Skeletal muscle tissue (tissue), 4 donors: Measurements from ENCODE around the gene CORIN. TPM values are rescaled to one million over a fixed set of nuclear protein-coding genes. Genes with fewer than 3 reads are reported as not detected.
"Not testable (repeated sequence)": the region's sequence is repeated elsewhere in the genome, so short reads cannot be mapped to it uniquely, and the experiment has no call there.

Experiments used
- H3K27ac ChIP-seq: one replicate; pipeline ENCODE4 v1.7.0; 2013; ENCODE audit warnings: mild to moderate bottlenecking, low read depth, low read length, inconsistent platforms
- H3K27me3 ChIP-seq, 3 donors: one replicate each; pipeline ENCODE4 v1.7.0; 2013; ENCODE audit warnings: low read length in 3 of 3; ENCODE audit not compliant: control insufficient read depth in 3 of 3, insufficient read depth in 3 of 3
- H3K36me3 ChIP-seq, 3 donors: one replicate each; pipeline ENCODE4 v1.7.0; 2013; ENCODE audit warnings: low read length in 3 of 3; ENCODE audit not compliant: control insufficient read depth in 3 of 3, insufficient read depth in 3 of 3
- H3K4me1 ChIP-seq, 3 donors: one replicate each; pipeline ENCODE4 v1.7.0; 2013; ENCODE audit warnings: low read length in 3 of 3, mild to moderate bottlenecking in 3 of 3; ENCODE audit not compliant: control insufficient read depth in 3 of 3, insufficient read depth in 3 of 3
- H3K4me3 ChIP-seq, 3 donors: one replicate each; pipeline ENCODE4 v1.7.0; 2013; ENCODE audit warnings: low read length in 3 of 3
- H3K9ac ChIP-seq, 3 donors: one replicate each; pipeline ENCODE4 v1.7.0; 2013; ENCODE audit warnings: low read length in 3 of 3, mild to moderate bottlenecking in 3 of 3, moderate library complexity in 2 of 3, low read depth in 1 of 3
- H3K9me3 ChIP-seq, 3 donors: one replicate each; pipeline ENCODE4 v1.7.0; 2013; ENCODE audit warnings: low read length in 3 of 3; ENCODE audit not compliant: control insufficient read depth in 3 of 3
- total RNA-seq: library from RNA; depleted of rRNA; stranded (reverse); fragments of >200 nt; gene quantifications from one replicate; pipeline ENCODE4 v1.2.3, GENCODE V29; 2014
- donor health status: Osteomylitis.

CORIN gene
- total RNA-seq, 1 donor from 2014 or later = 2.1 TPM

DNA sequence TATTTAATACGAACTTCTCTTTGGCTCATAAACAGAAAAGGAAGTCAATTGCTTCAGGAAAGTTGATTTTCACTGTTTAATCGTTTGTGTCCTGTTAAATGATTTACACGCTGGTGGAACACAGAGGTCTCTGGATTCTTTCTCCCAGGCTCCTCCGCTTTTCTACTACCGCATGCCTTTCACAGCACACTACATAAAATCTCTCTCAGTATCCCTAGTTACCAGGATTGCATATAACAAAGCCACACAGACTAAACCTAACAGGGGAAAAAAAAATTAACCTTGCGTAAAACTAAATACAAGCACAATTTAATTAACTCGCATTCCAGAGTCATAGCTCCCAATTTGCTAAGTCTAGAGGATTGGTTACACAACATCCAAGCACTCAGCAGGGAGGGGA, 133.9 kb downstream of the CORIN start:
- Histone ChIP-seq H3K9me3 (no peaks in the 10 kb centered on the region), H3K4me1 (no peaks in the 10 kb centered on the region), H3K36me3 (no peaks in the 10 kb centered on the region), H3K27me3 (no peaks in the 10 kb centered on the region), H3K27ac (no peak overlapping the region), H3K4me3 (no peak overlapping the region), H3K9ac (no peak overlapping the region)

DNA sequence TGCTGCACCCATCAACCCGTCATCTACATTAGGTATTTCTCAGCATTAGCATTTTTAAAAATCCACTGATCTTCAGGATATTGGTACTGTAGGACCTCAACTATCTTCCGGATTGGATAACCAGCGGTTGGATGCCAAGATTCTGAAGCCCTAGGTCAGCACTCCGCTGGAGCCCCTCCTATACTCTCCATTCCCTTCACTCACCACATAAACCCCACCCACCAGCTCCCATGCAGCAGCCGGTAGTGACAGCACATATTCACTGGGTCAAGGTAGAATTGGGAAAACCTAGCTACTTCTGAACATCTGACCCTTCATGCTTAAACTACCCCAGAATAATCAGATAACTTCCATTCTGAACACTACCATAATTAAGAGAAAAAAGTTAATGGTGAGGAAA, 134.9 kb downstream of the CORIN start:
- H3K36me3 ChIP-seq = no peaks in the 10 kb centered on the region

DNA sequence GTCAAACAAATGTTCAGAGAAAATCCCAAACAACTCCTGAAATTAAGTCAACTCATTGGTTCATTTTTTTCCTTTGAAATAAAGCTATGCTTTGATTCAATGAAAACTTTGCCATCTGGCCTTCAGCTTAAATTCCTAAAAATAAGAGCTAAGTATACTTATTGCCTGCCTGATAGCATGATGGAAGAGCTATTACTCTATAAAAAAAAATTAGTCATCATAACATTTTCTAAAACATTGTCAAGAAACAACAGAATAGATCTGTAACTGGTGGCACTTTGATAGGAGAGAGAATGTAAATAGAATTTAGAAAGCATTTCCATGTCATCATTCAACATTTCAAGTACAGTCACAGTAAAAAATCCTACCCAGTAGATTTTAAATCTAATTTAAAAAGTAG, 136.6 kb downstream of the CORIN start:
- Histone ChIP-seq H3K4me1 (no peaks in the 10 kb centered on the region), H3K36me3 (no peaks in the 10 kb centered on the region), H3K4me3 (no peak overlapping the region), H3K27ac (no peak overlapping the region), H3K27me3 (no peaks in the 10 kb centered on the region), H3K9me3 (no peaks in the 10 kb centered on the region), H3K9ac (no peak overlapping the region)

More for the DNA sequence above, 134.9 kb downstream of the CORIN start:
- Histone ChIP-seq H3K4me1 (no peaks in the 10 kb centered on the region), H3K9me3 (no peaks in the 10 kb centered on the region), H3K27ac (no peak overlapping the region), H3K4me3 (no peak overlapping the region), H3K9ac (no peak overlapping the region), H3K27me3 (no peaks in the 10 kb centered on the region)

DNA sequence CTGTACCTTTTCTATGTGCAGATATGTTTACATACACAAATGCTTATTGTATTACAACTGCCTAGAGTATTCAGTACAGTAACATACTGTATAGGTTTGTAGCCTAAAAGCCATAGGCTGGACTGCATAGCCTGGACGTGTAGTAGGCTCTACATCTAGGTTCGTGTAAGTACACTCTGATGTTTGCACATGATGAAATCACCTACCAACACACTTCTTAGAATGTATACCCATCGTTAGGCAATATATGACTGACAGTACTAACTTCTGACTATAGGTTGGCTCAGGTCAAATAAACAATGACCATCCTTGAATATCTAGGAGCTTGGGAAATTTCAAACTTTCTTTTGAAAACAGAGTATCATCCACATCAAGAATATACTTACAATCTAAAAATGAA, 139.0 kb downstream of the CORIN start:
- Histone ChIP-seq H3K4me1 (no peaks in the 10 kb centered on the region), H3K9ac (no peak overlapping the region), H3K9me3 (no peaks in the 10 kb centered on the region), H3K4me3 (no peak overlapping the region), H3K36me3 (no peaks in the 10 kb centered on the region), H3K27ac (no peak overlapping the region), H3K27me3 (no peaks in the 10 kb centered on the region)

DNA sequence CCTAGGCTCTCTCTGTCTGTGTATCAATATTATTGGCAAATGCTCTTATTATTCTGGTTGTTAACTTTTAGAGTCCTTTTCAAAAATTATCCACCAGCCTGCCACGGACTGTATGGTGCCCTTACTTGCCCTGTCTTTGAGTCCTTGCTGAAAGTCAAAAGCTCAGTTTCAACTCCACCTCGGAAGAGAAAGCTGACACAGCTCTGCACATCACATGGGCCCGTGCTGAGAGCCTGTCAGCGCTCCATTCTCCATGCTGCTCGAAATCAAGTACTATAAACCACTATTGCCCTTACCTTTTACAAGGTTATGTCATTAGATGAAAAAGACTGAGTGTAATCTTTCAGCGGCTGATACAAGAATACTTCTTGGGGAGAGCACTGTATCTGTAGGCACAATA, 141.0 kb downstream of the CORIN start:
- Histone ChIP-seq H3K4me1 (no peaks in the 10 kb centered on the region), H3K27ac (no peak overlapping the region), H3K9ac (no peak overlapping the region), H3K4me3 (no peak overlapping the region), H3K27me3 (no peaks in the 10 kb centered on the region), H3K9me3 (no peaks in the 10 kb centered on the region), H3K36me3 (no peaks in the 10 kb centered on the region)

DNA sequence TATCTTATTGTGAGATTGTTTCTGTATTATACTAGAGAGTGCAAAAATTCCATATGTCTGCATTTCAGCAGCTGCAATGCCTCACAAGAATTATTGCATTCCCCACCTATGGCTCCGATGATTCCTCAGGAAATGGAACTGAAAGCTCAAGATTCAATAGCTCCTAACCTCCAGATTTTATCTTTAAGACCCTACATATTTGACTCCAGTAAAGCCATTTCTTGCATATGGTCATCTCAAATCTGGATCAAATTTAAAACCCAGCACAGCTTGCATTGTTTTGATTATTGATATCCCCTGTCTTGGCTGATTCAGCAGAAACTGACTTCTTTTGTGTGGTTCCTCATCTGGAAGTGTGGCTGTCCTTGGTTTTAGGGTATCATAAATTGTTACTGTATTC, 142.6 kb downstream of the CORIN start:
- Histone ChIP-seq H3K9ac (no peak overlapping the region), H3K4me3 (no peak overlapping the region), H3K27ac (no peak overlapping the region), H3K27me3 (no peaks in the 10 kb centered on the region), H3K9me3 (no peaks in the 10 kb centered on the region), H3K4me1 (no peaks in the 10 kb centered on the region), H3K36me3 (no peaks in the 10 kb centered on the region)

DNA sequence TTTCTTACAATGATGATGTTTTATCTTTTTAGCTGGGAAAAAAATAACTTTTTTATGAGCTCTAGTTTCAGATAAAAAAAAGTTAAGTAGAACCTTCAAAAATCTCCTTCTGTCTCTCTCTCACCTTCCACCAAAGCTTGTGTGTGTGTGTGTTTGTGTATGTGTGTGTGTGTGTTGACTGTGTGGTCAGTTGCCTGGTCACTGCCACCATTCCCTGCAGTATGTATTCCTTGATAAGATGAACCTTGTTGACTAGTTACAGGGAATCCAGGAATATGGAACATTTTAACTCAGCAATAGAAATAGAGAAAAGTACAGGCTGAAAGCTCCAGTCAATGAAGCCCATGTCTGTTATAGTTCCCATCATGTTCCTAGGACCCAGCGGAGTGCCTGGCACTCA, 143.5 kb downstream of the CORIN start:
- Histone ChIP-seq H3K4me3 (no peak overlapping the region), H3K27ac (no peak overlapping the region), H3K4me1 (no peaks in the 10 kb centered on the region), H3K9me3 (no peaks in the 10 kb centered on the region), H3K27me3 (no peaks in the 10 kb centered on the region), H3K36me3 (no peaks in the 10 kb centered on the region), H3K9ac (no peak overlapping the region)

DNA sequence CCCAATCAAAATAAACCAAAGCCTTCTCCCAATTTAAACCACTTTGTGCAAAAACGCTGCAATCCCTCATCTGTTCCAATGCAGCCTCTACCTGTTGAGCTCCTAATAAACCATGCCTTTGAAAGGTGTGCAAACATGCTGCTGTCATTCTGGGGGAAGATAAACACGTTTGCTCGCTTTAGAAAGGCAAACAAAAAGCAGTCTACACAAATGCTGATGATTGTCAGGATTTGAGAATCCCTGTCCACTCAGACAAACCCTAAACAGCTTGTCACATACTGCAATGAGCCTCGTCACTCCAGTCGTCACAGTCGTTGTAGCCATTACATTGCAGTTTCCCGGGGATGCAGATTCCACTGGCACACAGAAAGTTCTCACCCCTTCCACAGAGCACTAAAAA, 145.2 kb downstream of the CORIN start:
- Histone ChIP-seq H3K9me3 (no peaks in the 10 kb centered on the region), H3K36me3 (no peaks in the 10 kb centered on the region), H3K27me3 (no peaks in the 10 kb centered on the region), H3K4me1 (no peaks in the 10 kb centered on the region), H3K9ac (no peak overlapping the region), H3K27ac (no peak overlapping the region), H3K4me3 (no peak overlapping the region)

DNA sequence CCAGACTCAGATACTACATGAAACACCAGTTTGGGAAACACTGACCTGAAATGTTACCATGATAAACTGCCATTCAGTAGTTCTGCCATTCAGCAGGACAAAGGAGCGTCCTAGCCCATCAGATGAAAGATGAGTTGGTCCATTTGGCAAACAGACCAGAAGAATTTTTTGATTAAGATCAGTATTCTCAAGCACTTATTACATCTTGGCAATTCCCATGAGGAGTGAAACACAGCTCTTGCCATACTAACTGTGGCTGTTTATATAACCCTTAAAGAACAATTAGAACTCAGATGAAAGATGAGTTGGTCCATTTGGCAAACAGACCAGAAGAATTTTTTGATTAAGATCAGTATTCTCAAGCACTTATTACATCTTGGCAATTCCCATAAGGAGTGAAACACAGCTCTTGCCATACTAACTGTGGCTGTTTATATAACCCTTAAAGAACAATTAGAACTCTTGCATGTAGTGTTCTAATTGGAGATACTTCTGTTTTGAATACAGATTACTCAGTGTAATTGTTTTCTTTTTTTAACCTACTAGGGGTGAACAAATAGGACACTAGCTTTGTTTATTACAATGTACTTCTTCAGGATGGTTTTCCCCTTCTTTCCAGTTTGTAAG, 146.0 kb downstream of the CORIN start:
- not testable (repeated sequence) for H3K36me3 ChIP-seq, H3K9ac ChIP-seq, H3K4me1 ChIP-seq

DNA sequence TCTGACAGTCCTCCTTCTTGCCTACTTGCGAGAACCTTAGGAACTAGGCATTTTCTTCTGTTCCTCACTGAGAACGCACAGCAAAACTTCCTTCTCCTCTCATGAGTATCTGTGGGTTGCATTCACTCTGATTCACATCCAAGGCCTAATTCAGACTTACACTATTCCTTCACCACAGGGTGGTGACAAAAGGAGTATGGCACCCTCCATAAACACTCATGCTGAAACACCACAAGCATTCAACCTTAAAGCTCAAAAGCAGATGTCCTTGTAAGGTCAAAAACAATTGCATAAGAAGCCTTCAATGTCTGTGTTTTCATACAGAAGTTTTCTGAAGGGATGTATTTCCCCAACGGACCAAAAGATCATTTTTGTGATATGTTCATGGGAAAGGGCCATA, 147.3 kb downstream of the CORIN start:
- Histone ChIP-seq H3K4me1 (no peaks in the 10 kb centered on the region), H3K27me3 (no peaks in the 10 kb centered on the region), H3K9me3 (no peaks in the 10 kb centered on the region), H3K4me3 (no peak overlapping the region), H3K27ac (no peak overlapping the region), H3K36me3 (no peaks in the 10 kb centered on the region), H3K9ac (no peak overlapping the region)

More for the DNA sequence above, 146.0 kb downstream of the CORIN start:
- H3K27ac ChIP-seq, H3K9me3 ChIP-seq, H3K27me3 ChIP-seq, H3K4me3 ChIP-seq: not testable (repeated sequence)
